Cardiac fibroblast (primary cell): ENCODE results near the gene PRRT3.
A peak's percentile ranks its signal among the peaks of the same experiment; 100 is the strongest.

Experiments used
- DNase-seq, 2 donors: peaks; one replicate each; pipeline versions ENCODE4 v3.0.0 to v3.0.0-alpha.2; 2010; ENCODE audit warnings: low read depth in 2 of 2
- H3K4me3 ChIP-seq, 2 donors: replicated peaks in 1 of 2; 1 replicate in 1 of 2; 2 replicates in 1 of 2; pipeline ENCODE4 v1.5.1; 2011; ENCODE audit warnings: low read depth in 2 of 2, low read length in 2 of 2, mild to moderate bottlenecking in 2 of 2, moderate library complexity in 1 of 2
- TF ChIP-seq, protein P1 (sequence below): IDR thresholded peaks from one replicate; pipeline ENCODE4 v1.5.1; 2011; ENCODE audit warnings: low read depth, mild to moderate bottlenecking, low read length, inconsistent platforms

The PRRT3 gene

GRCh38 chr3:9914559-9915253 is 37.5 kb downstream of the PRRT3 start:
- DNase-seq = no peak
- TF ChIP-seq, protein P1, sequence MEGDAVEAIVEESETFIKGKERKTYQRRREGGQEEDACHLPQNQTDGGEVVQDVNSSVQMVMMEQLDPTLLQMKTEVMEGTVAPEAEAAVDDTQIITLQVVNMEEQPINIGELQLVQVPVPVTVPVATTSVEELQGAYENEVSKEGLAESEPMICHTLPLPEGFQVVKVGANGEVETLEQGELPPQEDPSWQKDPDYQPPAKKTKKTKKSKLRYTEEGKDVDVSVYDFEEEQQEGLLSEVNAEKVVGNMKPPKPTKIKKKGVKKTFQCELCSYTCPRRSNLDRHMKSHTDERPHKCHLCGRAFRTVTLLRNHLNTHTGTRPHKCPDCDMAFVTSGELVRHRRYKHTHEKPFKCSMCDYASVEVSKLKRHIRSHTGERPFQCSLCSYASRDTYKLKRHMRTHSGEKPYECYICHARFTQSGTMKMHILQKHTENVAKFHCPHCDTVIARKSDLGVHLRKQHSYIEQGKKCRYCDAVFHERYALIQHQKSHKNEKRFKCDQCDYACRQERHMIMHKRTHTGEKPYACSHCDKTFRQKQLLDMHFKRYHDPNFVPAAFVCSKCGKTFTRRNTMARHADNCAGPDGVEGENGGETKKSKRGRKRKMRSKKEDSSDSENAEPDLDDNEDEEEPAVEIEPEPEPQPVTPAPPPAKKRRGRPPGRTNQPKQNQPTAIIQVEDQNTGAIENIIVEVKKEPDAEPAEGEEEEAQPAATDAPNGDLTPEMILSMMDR = no peak
- H3K4me3 ChIP-seq = peak overlapping the region in 1 of 2 donors; percentile 56

DNA sequence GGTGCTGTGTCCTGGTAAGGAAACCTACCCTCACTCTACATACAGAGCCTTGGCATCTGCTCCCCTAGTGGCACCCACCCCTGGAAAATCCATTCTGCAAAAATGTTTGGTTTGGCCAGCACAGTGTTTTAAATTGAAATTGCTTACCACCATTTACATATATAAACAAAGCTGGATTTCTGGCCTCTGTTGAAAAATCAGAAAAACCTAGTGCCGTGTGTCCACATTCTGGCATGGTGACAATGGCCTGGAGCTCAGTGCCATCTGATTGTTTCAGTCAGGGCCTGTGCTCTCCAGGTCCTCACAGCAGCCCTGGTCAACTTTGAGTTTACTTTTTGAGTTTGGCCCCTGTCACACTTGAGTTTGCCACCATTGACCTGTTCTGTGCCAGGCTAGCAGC is 38.2 kb downstream of the PRRT3 start:
- H3K4me3 ChIP-seq = no peak overlapping the region
- DNase-seq = no peak
- TF ChIP-seq, protein P1 = no peak

DNA sequence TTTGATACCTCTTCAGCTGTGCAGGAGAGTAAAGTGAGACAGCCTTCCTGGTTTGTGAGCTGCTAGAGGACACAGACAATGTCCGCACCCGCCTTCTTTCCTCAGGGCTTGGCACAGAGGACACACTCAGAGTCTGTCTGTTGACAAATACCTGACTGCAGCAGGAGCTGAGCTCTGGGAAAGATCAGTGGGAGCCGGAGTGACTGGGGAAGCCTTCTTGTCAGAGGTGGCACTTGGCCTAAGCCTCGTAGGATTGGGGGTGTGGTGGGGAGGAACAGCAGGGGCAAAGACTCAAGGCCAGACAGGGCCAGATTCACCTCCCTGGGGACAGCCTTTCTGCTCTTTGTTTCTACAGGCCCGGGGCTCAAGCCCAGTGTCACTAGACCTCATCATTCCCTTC is 38.6 kb downstream of the PRRT3 start:
- TF ChIP-seq, protein P1 = no peak
- DNase-seq = no peak
- no peak overlapping the region for H3K4me3 ChIP-seq

DNA sequence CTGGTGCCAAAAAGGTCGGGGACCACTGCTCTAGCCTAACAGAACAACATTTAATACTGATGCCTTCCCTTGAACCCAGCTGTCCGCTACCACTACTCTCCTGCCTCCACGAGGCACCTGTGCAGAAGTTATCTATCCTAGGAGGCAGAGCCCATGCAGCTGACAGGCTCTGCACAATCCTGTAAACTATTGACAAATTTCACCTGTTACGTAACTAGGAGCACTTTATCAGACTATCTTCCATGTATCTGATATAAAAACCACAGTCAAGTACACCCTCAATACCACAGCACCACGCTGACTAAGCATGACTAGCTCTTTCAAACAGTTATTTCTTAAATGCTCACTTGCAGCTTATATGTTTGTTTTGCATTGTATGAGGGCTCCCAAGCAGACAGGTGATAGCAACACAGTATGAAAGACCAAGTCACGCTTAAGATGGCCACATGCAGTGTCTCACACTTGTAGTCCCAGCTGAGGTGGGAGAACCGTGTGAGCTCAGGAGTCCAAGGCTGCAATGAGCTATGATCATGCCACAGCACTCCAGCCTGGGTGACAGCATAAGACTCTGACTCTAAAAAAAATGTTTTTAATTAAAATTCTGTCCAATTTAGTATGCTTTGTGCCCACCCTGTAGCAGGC is 39.8 kb downstream of the PRRT3 start:
- H3K4me3 ChIP-seq = no peak overlapping the region
- TF ChIP-seq, protein P1 = no peak
- DNase-seq = peak in 1 of 2 donors; percentile 70

GRCh38 chr3:9911863-9912262 is 40.3 kb downstream of the PRRT3 start:
- DNase-seq = no peak
- H3K4me3 ChIP-seq = no peak overlapping the region
- TF ChIP-seq, protein P1 = no peak

DNA sequence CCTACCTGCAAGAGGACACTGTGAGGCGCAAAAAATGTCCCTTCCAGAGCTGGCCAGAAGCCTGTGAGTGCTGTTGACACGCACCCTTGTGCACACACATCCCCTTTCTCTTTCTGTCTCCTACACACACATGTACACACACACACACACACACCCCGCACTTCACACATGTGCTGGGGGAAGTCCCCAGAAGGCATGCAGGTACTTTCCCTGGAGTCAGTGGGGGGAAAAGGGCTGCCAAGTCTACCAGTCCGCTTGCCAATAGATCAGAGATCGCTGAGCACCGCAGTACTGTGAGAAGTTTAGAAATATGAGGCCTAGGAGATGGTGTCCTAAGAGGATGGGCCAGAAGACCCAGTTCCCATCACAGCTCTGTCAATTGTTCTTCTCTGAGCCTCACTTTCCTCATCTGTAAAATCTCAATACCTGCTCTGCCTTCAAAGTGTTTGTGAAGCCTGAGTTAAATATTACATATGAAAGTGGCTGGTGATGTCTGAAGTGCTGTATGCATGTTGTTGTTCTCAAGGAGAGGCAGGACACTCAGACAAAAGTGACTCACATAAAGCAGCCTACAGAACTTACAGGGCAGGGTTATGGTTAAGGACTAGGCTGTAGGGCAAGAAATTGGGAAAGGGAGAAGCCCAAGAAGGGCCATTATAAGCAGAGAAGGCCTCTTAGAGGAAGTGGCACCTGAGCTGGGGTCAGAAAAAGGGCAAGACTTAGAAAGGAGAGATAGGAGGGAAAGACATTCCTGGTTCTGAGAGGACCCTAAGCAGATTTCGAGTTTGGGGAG is 42.8 kb downstream of the PRRT3 start:
- TF ChIP-seq, protein P1 = no peak
- DNase-seq = peak in 1 of 2 donors; percentile 33
- H3K4me3 ChIP-seq = no peak overlapping the region
